GM23338 (cell line): ENCODE results near the gene FBXL19. TPM values are rescaled to one million over a fixed set of nuclear protein-coding genes. Genes with fewer than 3 reads are reported as not detected.

Experiments used
- ATAC-seq: fragments of 200-7000 bp; cut with Tn5 transposase; 3 replicates; pipeline ENCODE4 v1.9.1; 2020
- DNase-seq: peaks from one replicate; pipeline ENCODE4 v3.0.0-alpha.2; 2015; ENCODE audit warnings: low spot score
- H2AFZ ChIP-seq: fragments of 200-600 bp; sonication (generic); 2 replicates; pipeline ENCODE4 v1.8.0; 2016; ENCODE audit warnings: antibody characterized with exemption, mild to moderate bottlenecking, moderate library complexity
- H3F3A ChIP-seq: fragments of 200-600 bp; sonication (generic); replicated peaks from 2 replicates; pipeline ENCODE4 v1.8.0; 2017; ENCODE audit warnings: antibody characterized with exemption, mixed run types, low read depth
- H3K27ac ChIP-seq: fragments of 200-600 bp; sonication (generic); 2 replicates; pipeline ENCODE4 v1.6.1; 2016; ENCODE audit warnings: low read depth
- H3K27me3 ChIP-seq: fragments of 200-600 bp; sonication (generic); 2 replicates; pipeline ENCODE4 v1.8.0; 2016; ENCODE audit warnings: mild to moderate bottlenecking, mixed run types, moderate library complexity; ENCODE audit not compliant: insufficient read depth
- H3K36me3 ChIP-seq: fragments of 200-600 bp; sonication (generic); 2 replicates; pipeline ENCODE4 v1.8.0; 2016; ENCODE audit warnings: mild to moderate bottlenecking; ENCODE audit not compliant: insufficient read depth
- H3K4me1 ChIP-seq: fragments of 200-600 bp; sonication (generic); 2 replicates; pipeline ENCODE4 v1.8.0; 2016; ENCODE audit warnings: mild to moderate bottlenecking, moderate library complexity; ENCODE audit not compliant: insufficient read depth
- H3K4me2 ChIP-seq: fragments of 200-600 bp; sonication (generic); 2 replicates; pipeline ENCODE4 v1.7.1; 2017; ENCODE audit warnings: mixed run types
- H3K4me3 ChIP-seq: fragments of 200-600 bp; sonication (generic); 2 replicates; pipeline ENCODE4 v1.6.1; 2016; ENCODE audit warnings: mixed run types
- H3K79me2 ChIP-seq: fragments of 200-600 bp; sonication (generic); replicated peaks from 2 replicates; pipeline ENCODE4 v1.8.0; 2017; ENCODE audit warnings: mild to moderate bottlenecking; ENCODE audit not compliant: insufficient read depth
- H3K9me2 ChIP-seq: fragments of 200-600 bp; sonication (generic); 2 replicates; pipeline ENCODE4 v1.8.0; 2017; ENCODE audit not compliant: insufficient read depth
- H4K20me1 ChIP-seq: fragments of 200-600 bp; sonication (generic); replicated peaks from 2 replicates; pipeline ENCODE4 v1.8.0; 2017; ENCODE audit warnings: mild to moderate bottlenecking; ENCODE audit not compliant: insufficient read depth
- H3K27ac Mint-ChIP-seq: 2 replicates; pipeline ENCODE4 v1.8.0; 2020; ENCODE audit warnings: inconsistent platforms, mild to moderate bottlenecking, moderate library complexity, mixed read lengths
- H3K27me3 Mint-ChIP-seq: 3 replicates; pipeline ENCODE4 v1.8.0; 2022; ENCODE audit warnings: low read depth, mild to moderate bottlenecking, moderate library complexity, mixed read lengths, inconsistent platforms; ENCODE audit not compliant: insufficient read depth, poor library complexity
- H3K36me3 Mint-ChIP-seq: 3 replicates; pipeline ENCODE4 v1.8.0; 2021; ENCODE audit warnings: low read depth, mild to moderate bottlenecking, inconsistent platforms, moderate library complexity, mixed read lengths
- H3K4me1 Mint-ChIP-seq: 3 replicates; pipeline ENCODE4 v1.8.0; 2020; ENCODE audit warnings: mild to moderate bottlenecking, inconsistent platforms, mixed read lengths
- H3K4me3 Mint-ChIP-seq: 3 replicates; pipeline ENCODE4 v1.8.0; 2021; ENCODE audit warnings: moderate library complexity, mild to moderate bottlenecking, inconsistent platforms, mixed read lengths
- H3K9me3 Mint-ChIP-seq: 3 replicates; pipeline ENCODE4 v1.8.0; 2020; ENCODE audit warnings: moderate library complexity, mild to moderate bottlenecking, inconsistent platforms, mixed read lengths
- CREB1 ChIP-seq: fragments of 250-450 bp; sonication (Bioruptor Pico); IDR thresholded peaks from 2 replicates; pipeline ENCODE4 v1.5.0; 2020; ENCODE audit warnings: low read depth, mild to moderate bottlenecking, moderate library complexity
- CTCF ChIP-seq, 2 experiments: fragments of 200-600 bp in 1 of 2; sonication (generic) in 1 of 2; conservative IDR thresholded peaks; 2 replicates each; pipeline versions ENCODE4 v1.5.1 to v1.6.1; 2016 to 2017; ENCODE audit warnings: antibody characterized with exemption in 2 of 2, low read depth in 2 of 2, mild to moderate bottlenecking in 2 of 2, moderate library complexity in 1 of 2
- EZH2 ChIP-seq: fragments of 200-600 bp; sonication (generic); IDR thresholded peaks from one replicate; pipeline ENCODE4 v1.8.0; 2017; ENCODE audit warnings: antibody characterized with exemption, mild to moderate bottlenecking, low read depth; ENCODE audit not compliant: unreplicated experiment
- EZH2phosphoT487 ChIP-seq: fragments of 200-600 bp; sonication (generic); IDR thresholded peaks from one replicate; pipeline ENCODE4 v1.8.1; 2018; ENCODE audit warnings: antibody characterized with exemption; ENCODE audit not compliant: unreplicated experiment
- JUNB ChIP-seq: IDR thresholded peaks from one replicate; pipeline ENCODE4 v1.6.1; 2016; ENCODE audit warnings: antibody characterized with exemption; ENCODE audit not compliant: unreplicated experiment
- NANOG ChIP-seq: IDR thresholded peaks from 2 replicates; pipeline ENCODE4 v1.6.1; 2016; ENCODE audit warnings: antibody characterized with exemption, borderline replicate concordance
- POLR2AphosphoS5 ChIP-seq: IDR thresholded peaks from 2 replicates; pipeline ENCODE4 v1.6.1; 2016; ENCODE audit warnings: antibody characterized with exemption, low read depth
- STAT1 ChIP-seq: IDR thresholded peaks from one replicate; pipeline ENCODE4 v1.6.1; 2016; ENCODE audit warnings: antibody characterized with exemption; ENCODE audit not compliant: unreplicated experiment
- ZNF114 ChIP-seq: fragments of 250-450 bp; sonication (Bioruptor Pico); IDR thresholded peaks from 2 replicates; pipeline ENCODE4 v1.5.0; 2020; ENCODE audit warnings: mild to moderate bottlenecking, moderate library complexity
- ZNF331 ChIP-seq: fragments of 250-450 bp; sonication (Bioruptor Pico); IDR thresholded peaks from 2 replicates; pipeline ENCODE4 v1.5.0; 2020; ENCODE audit warnings: low read depth, mild to moderate bottlenecking, moderate library complexity
- ZNF462 ChIP-seq: fragments of 250-450 bp; sonication (Bioruptor Pico); IDR thresholded peaks from 2 replicates; pipeline ENCODE4 v1.5.0; 2020; ENCODE audit warnings: mild to moderate bottlenecking, moderate library complexity
- long read RNA-seq: library from polyadenylated mRNA; unstranded; transcript quantifications from one replicate; pipeline ENCODE4 v2.0.0, GENCODE V29; 2020; ENCODE audit not compliant: unreplicated experiment
- polyA plus RNA-seq: library from polyadenylated mRNA; unstranded; fragments of >200 nt; fragmentation: Nextera tagmentation; extraction: Ambion mirVana; gene quantifications from 2 replicates; pipeline ENCODE4 v1.2.1, GENCODE V29; 2016
- total RNA-seq: library from RNA; depleted of rRNA; stranded (reverse); fragments of >200 nt; shearing (Covaris generic); gene quantifications from 2 replicates; pipeline ENCODE4 v1.2.3, GENCODE V29; 2014; rRNA removed
- TF ChIP-seq, protein P1 (sequence below): IDR thresholded peaks from one replicate; pipeline ENCODE4 v1.6.1; 2018; ENCODE audit warnings: antibody characterized with exemption; ENCODE audit not compliant: unreplicated experiment
- TF ChIP-seq, protein P2 (sequence below): IDR thresholded peaks from 2 replicates; pipeline ENCODE4 v1.6.1; 2016; ENCODE audit warnings: antibody characterized with exemption

The FBXL19 gene
- total RNA-seq (63.5 and 71.5 TPM in 2 replicates), polyA plus RNA-seq (12.5 and 16.4 TPM in 2 replicates)
- long read RNA-seq: 0 reads

DNA sequence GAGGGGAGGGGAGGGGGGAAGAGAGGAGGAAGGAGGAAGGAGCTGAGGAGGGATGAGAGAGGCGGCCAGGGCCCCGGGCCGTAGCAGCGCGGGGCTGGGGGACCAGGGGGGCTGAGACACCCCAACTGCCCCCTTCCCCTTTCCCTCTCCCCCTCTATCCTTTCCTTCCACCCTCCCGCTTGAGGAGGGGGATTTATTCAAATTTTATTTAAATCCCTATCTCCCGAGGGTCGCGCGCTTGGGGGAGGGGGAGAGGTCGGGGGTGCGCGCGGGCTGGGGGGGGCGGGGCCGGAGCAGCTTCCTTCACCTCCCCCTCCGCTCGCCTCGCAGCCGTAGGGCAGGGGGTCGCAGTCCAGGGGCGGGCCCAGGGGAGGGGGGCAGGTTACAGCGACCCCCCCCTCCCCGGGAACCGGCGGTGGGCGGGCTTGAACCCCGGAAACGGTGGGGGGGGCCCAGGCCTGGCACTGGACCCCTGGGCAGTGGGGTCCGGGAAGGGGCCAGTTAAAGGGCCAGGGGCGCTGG is at the start of gene FBXL19:
FBXL19 (plus strand) TSS at position 19 of the 522 bp plus-strand sequence. CDS start 2,183 bp downstream, outside the sequence.
- H3K79me2 ChIP-seq: peaks cover 18% of the 10 kb centered on the region
- H3K27me3 ChIP-seq: no peaks in the 10 kb centered on the region
- Mint-ChIP-seq H3K4me1 (peaks cover 11% of the 10 kb centered on the region), H3K36me3 (peaks cover 10% of the 10 kb centered on the region), H3K4me3 (peak within 1 kb of the TSS; percentile 99), H3K27me3 (peaks cover 17% of the 10 kb centered on the region), H3K27ac (peak within 1 kb of the TSS; percentile 100), H3K9me3 (no peaks in the 10 kb centered on the region)
- H2AFZ ChIP-seq: no peak within 1 kb of the TSS
- peak; percentile 79 for DNase-seq
- TF ChIP-seq EZH2phosphoT487 (no peak), ZNF114 (CRISPR knock-in tag) (no peak), POLR2AphosphoS5 (no peak; the same call in 1 of the 2 replicates), CTCF (conservative IDR thresholded peaks at IDR 0.05; ENCODE audit: low read depth in 2 of 2) (no peak), JUNB (no peak), ZNF462 (CRISPR knock-in tag) (no peak), NANOG (no peak), STAT1 (no peak), ZNF331 (CRISPR knock-in tag) (no peak), CREB1 (no peak), EZH2 (no peak)
- TF ChIP-seq, protein P1, sequence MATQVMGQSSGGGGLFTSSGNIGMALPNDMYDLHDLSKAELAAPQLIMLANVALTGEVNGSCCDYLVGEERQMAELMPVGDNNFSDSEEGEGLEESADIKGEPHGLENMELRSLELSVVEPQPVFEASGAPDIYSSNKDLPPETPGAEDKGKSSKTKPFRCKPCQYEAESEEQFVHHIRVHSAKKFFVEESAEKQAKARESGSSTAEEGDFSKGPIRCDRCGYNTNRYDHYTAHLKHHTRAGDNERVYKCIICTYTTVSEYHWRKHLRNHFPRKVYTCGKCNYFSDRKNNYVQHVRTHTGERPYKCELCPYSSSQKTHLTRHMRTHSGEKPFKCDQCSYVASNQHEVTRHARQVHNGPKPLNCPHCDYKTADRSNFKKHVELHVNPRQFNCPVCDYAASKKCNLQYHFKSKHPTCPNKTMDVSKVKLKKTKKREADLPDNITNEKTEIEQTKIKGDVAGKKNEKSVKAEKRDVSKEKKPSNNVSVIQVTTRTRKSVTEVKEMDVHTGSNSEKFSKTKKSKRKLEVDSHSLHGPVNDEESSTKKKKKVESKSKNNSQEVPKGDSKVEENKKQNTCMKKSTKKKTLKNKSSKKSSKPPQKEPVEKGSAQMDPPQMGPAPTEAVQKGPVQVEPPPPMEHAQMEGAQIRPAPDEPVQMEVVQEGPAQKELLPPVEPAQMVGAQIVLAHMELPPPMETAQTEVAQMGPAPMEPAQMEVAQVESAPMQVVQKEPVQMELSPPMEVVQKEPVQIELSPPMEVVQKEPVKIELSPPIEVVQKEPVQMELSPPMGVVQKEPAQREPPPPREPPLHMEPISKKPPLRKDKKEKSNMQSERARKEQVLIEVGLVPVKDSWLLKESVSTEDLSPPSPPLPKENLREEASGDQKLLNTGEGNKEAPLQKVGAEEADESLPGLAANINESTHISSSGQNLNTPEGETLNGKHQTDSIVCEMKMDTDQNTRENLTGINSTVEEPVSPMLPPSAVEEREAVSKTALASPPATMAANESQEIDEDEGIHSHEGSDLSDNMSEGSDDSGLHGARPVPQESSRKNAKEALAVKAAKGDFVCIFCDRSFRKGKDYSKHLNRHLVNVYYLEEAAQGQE: no peak
- TF ChIP-seq, protein P2, sequence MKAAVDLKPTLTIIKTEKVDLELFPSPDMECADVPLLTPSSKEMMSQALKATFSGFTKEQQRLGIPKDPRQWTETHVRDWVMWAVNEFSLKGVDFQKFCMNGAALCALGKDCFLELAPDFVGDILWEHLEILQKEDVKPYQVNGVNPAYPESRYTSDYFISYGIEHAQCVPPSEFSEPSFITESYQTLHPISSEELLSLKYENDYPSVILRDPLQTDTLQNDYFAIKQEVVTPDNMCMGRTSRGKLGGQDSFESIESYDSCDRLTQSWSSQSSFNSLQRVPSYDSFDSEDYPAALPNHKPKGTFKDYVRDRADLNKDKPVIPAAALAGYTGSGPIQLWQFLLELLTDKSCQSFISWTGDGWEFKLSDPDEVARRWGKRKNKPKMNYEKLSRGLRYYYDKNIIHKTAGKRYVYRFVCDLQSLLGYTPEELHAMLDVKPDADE: no peak
- H3K9me2 ChIP-seq: no peaks in the 10 kb centered on the region
- H3K36me3 ChIP-seq: no peaks in the 10 kb centered on the region; the same call in 1 of the 2 replicates
- peak within 1 kb of the TSS; percentile 76 for H3K4me3 ChIP-seq
- peak within 1 kb of the TSS; percentile 97 for H3K4me2 ChIP-seq
- peaks cover 4% of the 10 kb centered on the region; the same call in 1 of the 2 replicates for H4K20me1 ChIP-seq
- H3K4me1 ChIP-seq: peaks cover 9% of the 10 kb centered on the region; the same call in 1 of the 2 replicates
- peak within 1 kb of the TSS; percentile 98 for H3K27ac ChIP-seq
- H3F3A ChIP-seq: peaks cover 10% of the 10 kb centered on the region; the same call in 1 of the 2 replicates
- peak; percentile 0 for ATAC-seq
